Activated CD8-positive, alpha-beta memory T cell treated with anti-CD3 and anti-CD28 coated beads, Interleukin-2, amount 50 U/mL, for 4 hours (primary cell): ENCODE data around the gene BAIAP2.
"Not testable (repeated sequence)": the region's sequence is repeated elsewhere in the genome, so short reads cannot be mapped to it uniquely, and the experiment has no call there.

ENCODE experiments used
- DNase-seq: peaks from one replicate; pipeline ENCODE4 v3.0.0-alpha.2; 2020

BAIAP2 gene

GRCh38 chr17:81073967-81074839 lies 39.3 kb downstream of the BAIAP2 start:
- DNase-seq: no peak

GRCh38 chr17:81074875-81075274 lies 39.9 kb downstream of the BAIAP2 start:
- no peak for DNase-seq

DNA sequence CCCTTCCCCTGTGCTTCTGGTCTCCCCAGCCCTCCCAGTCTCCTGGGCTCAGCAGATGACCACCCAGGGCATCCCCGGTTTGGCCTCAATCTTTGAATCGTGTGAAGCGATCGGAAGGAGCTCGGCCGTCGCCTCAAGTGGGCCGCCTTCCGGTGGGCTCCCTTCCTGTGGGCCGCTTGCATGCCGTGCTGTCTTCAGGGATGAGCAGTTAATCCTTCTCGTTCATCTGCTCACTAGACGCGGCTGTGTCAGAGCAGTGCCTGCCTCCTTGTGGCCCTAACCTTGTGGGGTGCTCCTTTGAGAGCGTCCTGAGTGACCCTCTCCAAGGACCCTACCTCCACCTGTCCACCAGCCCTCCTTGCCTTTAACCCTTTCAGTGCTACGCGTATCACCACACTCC lies 40.4 kb downstream of the BAIAP2 start:
- DNase-seq: no peak

DNA sequence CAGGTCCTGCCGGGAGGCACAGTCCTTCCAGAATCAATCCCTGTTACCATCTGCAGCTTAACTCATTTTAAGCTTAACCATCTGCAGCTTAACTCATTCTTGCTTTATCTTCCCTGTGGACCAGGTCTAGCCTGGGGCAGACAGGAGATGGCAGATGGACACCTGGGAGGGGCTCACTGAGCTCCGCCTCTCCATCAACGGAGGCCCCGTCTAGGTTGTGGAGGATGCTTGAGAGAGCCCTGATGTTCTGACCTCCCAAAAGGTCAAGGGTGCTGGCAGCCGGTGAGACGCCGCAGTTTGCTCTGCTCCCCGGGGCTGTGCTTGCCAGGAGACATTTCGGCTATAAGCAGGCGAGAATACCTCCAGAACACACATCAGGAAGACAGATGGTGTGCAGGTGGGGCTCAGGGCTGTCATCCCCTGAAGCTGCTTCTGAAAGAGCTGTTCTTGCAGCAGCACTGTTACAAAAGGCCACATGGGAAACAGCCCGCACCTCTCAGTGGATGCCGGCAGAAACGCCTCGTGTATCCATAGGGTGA lies 41.3 kb downstream of the BAIAP2 start:
- DNase-seq: no peak

GRCh38 chr17:81078026-81078913 lies 43.3 kb downstream of the BAIAP2 start:
- DNase-seq: not testable (repeated sequence)

- DNase-seq: no peak
Measured at GRCh38 chr17:81080019-81080418, 45.1 kb downstream of the BAIAP2 start.

GRCh38 chr17:81081222-81082176 lies 46.5 kb downstream of the BAIAP2 start:
- no peak for DNase-seq

GRCh38 chr17:81082177-81083073 lies 47.5 kb downstream of the BAIAP2 start:
- no peak for DNase-seq

GRCh38 chr17:81083125-81083765 lies 48.3 kb downstream of the BAIAP2 start:
- no peak for DNase-seq

DNA sequence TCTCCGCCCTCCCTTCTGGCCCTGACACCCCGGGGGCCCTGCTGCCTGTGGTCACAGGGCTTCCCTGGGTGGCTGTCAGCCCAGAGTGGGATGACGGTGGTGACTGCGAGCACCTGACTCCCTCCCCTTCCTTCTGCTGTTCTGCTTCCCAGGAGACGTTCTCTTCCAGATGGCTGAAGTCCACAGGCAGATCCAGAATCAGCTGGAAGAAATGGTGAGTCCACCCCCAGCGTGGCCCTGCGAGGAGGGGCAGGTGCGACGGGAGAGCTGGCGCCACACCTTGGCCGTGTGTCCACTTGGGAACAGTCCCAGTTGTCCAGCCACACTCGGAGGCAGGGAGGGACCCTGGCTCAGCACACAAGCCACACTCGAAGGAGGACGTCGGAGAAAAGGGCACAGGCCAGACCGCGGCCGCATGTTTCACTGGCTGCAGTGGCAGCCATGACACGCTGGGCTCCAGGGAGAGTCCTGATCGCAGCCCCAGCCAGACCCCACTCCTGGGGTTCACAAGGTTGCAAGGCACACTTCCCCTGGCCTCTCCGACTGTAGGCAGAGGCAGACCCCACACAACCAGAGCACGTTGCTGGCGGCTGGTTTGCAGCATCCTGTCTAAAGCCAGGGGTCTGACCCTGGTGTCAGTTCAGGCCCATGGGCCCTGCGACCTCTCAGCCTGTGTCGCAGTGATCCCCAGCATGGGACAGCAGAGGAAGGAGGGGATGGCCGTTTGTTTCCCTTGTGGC lies 49.9 kb downstream of the BAIAP2 start:
- DNase-seq: no peak

DNA sequence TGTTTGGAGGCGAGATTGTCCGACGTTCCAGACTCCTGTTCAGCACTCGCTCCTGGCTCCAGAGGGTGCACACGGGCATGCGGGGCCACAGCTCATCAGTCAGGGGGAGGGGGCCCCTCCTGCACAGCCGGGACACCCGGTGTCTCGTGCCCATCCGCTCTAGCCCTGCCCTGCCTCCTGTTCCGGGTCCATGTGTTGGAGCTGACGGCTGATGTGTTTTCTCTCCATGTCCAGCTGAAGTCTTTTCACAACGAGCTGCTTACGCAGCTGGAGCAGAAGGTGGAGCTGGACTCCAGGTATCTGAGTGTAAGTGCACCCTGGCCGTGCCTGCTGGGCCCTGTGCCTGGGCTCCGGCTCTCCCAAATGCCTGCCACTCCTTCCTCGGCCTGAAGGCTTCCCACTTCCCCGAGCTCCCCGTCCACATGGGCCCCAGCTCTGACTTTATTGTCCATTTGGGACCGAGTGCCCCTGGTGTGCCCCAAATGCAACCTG lies 50.5 kb downstream of the BAIAP2 start:
- DNase-seq: no peak

DNA sequence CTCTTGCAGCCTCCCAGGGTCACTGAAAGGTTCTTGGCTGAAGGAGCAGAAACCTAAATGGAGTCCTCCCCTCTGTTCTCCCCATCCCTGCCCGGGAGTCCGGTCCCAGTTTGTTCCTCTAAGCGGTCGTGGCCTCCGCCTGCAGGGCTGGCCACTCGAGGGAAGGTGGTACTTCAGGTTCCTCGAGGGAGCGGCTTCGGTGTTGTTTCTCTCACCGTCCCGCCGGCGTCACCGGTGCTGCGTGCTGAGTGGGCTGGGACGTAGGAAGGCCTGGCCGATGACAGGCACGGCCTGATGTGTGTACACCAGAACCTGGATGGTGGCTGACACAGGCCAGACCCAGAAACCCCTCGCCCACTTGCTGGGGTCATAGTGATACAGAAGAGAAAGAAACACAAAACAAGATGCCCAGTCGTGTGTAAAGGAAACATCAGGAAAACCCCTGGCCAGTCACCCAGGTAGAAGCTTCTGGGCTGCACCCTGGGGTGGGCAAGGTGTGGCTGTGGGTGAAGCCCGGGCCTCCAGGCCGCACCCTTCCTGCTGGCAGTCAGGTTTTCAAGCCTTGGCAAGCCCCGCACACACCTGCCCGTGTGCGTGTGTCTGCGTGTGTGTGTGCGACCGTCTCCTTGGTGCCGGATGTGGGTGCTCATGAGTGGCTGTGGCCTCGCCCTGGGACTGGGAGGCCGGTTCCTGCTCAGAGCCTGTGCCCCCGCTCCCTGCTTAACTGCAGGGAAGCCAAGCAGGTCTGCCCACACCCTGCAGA lies 52.0 kb downstream of the BAIAP2 start:
- DNase-seq: no peak

- DNase-seq: no peak
Measured at GRCh38 chr17:81090361-81091136, 55.6 kb downstream of the BAIAP2 start.

- DNase-seq: no peak
Measured at GRCh38 chr17:81091154-81091553, 56.2 kb downstream of the BAIAP2 start.

DNA sequence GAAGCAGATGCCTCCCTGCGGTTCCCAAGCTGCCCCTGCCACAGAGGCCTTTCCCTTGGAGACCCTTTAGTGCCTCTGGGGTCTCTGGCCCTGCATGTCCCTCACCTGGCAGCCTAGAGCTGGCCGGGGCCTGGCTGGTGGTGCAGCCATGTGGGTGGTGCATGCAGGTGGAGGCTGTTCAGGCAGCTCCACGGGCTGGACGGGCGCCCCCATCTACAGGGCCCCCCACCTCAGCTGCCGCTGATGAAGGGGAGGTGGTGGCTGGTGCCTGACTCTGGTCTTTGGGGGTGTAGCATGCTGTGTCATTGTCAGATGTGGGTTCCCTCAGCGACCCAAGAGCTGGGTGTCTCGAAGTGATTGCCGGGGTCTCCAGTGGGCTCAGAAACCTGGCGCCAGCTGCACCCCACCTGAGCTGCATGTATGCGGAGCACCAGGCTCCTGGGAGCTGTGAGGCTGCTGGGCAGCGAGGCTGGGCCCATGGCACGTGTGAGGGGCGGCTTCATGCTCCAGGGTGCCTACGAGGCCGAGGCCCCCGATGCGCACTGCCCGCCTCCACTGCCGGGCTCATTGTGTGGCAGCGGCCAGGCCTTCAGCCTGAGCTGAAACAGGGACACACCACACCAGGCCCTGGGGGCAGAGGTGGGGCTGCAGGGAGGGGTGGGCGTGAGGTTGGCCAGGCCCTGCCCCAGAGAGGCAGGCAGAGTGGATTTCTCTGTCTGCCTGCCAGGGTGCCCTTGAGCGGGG lies 57.0 kb downstream of the BAIAP2 start:
- DNase-seq: no peak

- DNase-seq: no peak
Measured at GRCh38 chr17:81092518-81093095, 57.7 kb downstream of the BAIAP2 start.
